GM19239 (cell line): Measurements from ENCODE around the gene SOX30.

Source experiments
- DNase-seq: peaks from one replicate; pipeline ENCODE4 v3.0.0; 2011; ENCODE audit warnings: low spot score; ENCODE audit not compliant: insufficient read length
- FAIRE-seq: peaks from 2 replicates; lab custom pipeline; 2011; peaks lifted over from hg19 to GRCh38; lab: Jason Lieb, UNC

Gene SOX30

GRCh38 chr5:157611571-157612476, 40.4 kb downstream of the SOX30 start:
- DNase-seq = no peak
- FAIRE-seq = peak; percentile 31

- peak; percentile 62 for FAIRE-seq
- no peak for DNase-seq
These were observed 41.2 kb downstream of the SOX30 start for GRCh38 chr5:157610990-157611389.

GRCh38 chr5:157608972-157609565, 43.2 kb downstream of the SOX30 start:
- DNase-seq (no peak), FAIRE-seq (no peak)

GRCh38 chr5:157607371-157608161, 44.7 kb downstream of the SOX30 start:
- DNase-seq (no peak), FAIRE-seq (peak; percentile 57)

- no peak for DNase-seq
- no peak for FAIRE-seq
These were observed 46.2 kb downstream of the SOX30 start for GRCh38 chr5:157606046-157606445.

- no peak for DNase-seq
- FAIRE-seq = peak; percentile 92
These were observed 48.7 kb downstream of the SOX30 start for GRCh38 chr5:157603333-157604190.

GRCh38 chr5:157602505-157602904, 49.7 kb downstream of the SOX30 start:
- FAIRE-seq (peak; percentile 87), DNase-seq (no peak)

GRCh38 chr5:157600252-157600651, 52.0 kb downstream of the SOX30 start:
- no peak for DNase-seq
- FAIRE-seq = peak; percentile 82

GRCh38 chr5:157599565-157599964, 52.7 kb downstream of the SOX30 start:
- DNase-seq = no peak
- peak; percentile 85 for FAIRE-seq

GRCh38 chr5:157598350-157598936, 53.8 kb downstream of the SOX30 start:
- peak; percentile 88 for FAIRE-seq

GRCh38 chr5:157597277-157597676, 55.0 kb downstream of the SOX30 start:
- FAIRE-seq (no peak), DNase-seq (no peak)

More at GRCh38 chr5:157598350-157598936, 53.8 kb downstream of the SOX30 start:
- no peak for DNase-seq

- FAIRE-seq (peak; percentile 100), DNase-seq (no peak)
These were observed 55.8 kb downstream of the SOX30 start for GRCh38 chr5:157596487-157596886.

GRCh38 chr5:157594675-157595459, 57.4 kb downstream of the SOX30 start:
- FAIRE-seq (no peak), DNase-seq (no peak)

- DNase-seq (no peak), FAIRE-seq (peak; percentile 90)
These were observed 58.0 kb downstream of the SOX30 start for GRCh38 chr5:157594257-157594656.

- DNase-seq (no peak), FAIRE-seq (peak; percentile 64)
These were observed 59.0 kb downstream of the SOX30 start for GRCh38 chr5:157593052-157593757.

GRCh38 chr5:157592594-157592993, 59.6 kb downstream of the SOX30 start:
- FAIRE-seq = peak; percentile 87
- DNase-seq = no peak

GRCh38 chr5:157590478-157590877, 61.8 kb downstream of the SOX30 start:
- FAIRE-seq = no peak
- DNase-seq = no peak

- DNase-seq = no peak
- no peak for FAIRE-seq
These were observed 67.6 kb downstream of the SOX30 start for GRCh38 chr5:157584628-157585027.
